DMS79 (cell line): ENCODE measurements around the gene PGC.

Experiments
- DNase-seq: peaks from one replicate; lab custom pipeline; 2025; lab: John Stamatoyannopoulos, UW

The PGC gene

GRCh38 chr6:41746107-41746506, 1.1 kb downstream of the PGC start:
- no peak for DNase-seq

- no peak for DNase-seq
Observed at GRCh38 chr6:41744236-41744787, 2.9 kb downstream of the PGC start.

- no peak for DNase-seq
Observed at GRCh38 chr6:41743406-41744235, 3.6 kb downstream of the PGC start.

GRCh38 chr6:41741625-41742490, 5.3 kb downstream of the PGC start:
- no peak for DNase-seq

- DNase-seq = no peak
Observed at GRCh38 chr6:41740366-41741162, 6.6 kb downstream of the PGC start.

GRCh38 chr6:41739041-41739440, 8.2 kb downstream of the PGC start:
- DNase-seq = no peak

GRCh38 chr6:41737591-41738130, 9.5 kb downstream of the PGC start:
- DNase-seq = no peak

GRCh38 chr6:41736800-41737555, 10.2 kb downstream of the PGC start:
- DNase-seq = no peak

GRCh38 chr6:41736186-41736733, 10.9 kb downstream of the PGC start:
- no peak for DNase-seq

GRCh38 chr6:41735427-41736185, 11.6 kb downstream of the PGC start, which contains the start of gene TFEB:
Gene TFEB (minus strand): TSS chr6:41735608. CDS start chr6:41691213, 44,395 bp downstream.
- DNase-seq = peak; percentile 70

GRCh38 chr6:41734666-41735426, 12.4 kb downstream of the PGC start:
- no peak for DNase-seq

GRCh38 chr6:41733707-41734665, 13.2 kb downstream of the PGC start:
- DNase-seq = peak; percentile 21

GRCh38 chr6:41733360-41733706, 13.9 kb downstream of the PGC start:
- DNase-seq = no peak

- no peak for DNase-seq
Observed at GRCh38 chr6:41732591-41733359, 14.4 kb downstream of the PGC start.

- no peak for DNase-seq
Observed at GRCh38 chr6:41732149-41732548, 15.0 kb downstream of the PGC start.

GRCh38 chr6:41731561-41732086, 15.6 kb downstream of the PGC start:
- no peak for DNase-seq
